ENCODE measurements around the gene LINGO1. TPM values are rescaled to one million over a fixed set of nuclear protein-coding genes. Genes with fewer than 3 reads are reported as not detected.

LINGO1 gene
- total and polyA plus RNA-seq, 2 of the 8 experiments (the other 6 are each of a cell fraction or from before 2014, with no cell fraction given): 57.1 to 114 TPM

DNA sequence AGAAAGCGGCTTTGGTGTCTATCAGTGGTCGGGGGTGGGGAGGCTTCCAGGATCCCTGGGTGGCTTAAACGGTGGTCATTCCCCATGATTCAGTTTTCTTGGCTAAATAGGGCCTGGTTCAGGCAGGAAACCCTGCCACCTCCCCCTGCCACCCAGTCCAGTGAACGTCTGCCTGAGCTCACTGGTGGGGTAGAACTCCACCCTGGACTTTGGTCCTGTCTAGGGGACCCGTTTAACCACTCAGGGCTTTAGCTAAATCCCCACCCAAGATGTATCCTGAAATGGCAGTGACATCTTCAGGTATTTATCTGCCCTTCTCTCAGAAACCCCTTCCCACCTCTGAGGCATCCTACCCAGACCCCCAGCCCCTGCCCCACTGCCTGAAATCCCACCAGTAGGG is 30.5 kb upstream of the LINGO1 start (continued):
- TF ChIP-seq, protein P1, sequence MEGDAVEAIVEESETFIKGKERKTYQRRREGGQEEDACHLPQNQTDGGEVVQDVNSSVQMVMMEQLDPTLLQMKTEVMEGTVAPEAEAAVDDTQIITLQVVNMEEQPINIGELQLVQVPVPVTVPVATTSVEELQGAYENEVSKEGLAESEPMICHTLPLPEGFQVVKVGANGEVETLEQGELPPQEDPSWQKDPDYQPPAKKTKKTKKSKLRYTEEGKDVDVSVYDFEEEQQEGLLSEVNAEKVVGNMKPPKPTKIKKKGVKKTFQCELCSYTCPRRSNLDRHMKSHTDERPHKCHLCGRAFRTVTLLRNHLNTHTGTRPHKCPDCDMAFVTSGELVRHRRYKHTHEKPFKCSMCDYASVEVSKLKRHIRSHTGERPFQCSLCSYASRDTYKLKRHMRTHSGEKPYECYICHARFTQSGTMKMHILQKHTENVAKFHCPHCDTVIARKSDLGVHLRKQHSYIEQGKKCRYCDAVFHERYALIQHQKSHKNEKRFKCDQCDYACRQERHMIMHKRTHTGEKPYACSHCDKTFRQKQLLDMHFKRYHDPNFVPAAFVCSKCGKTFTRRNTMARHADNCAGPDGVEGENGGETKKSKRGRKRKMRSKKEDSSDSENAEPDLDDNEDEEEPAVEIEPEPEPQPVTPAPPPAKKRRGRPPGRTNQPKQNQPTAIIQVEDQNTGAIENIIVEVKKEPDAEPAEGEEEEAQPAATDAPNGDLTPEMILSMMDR (IDR thresholded peaks at IDR 0.05; ENCODE audit: control extremely low read depth in 1 of 3, insufficient read depth in 1 of 3, low read depth in 1 of 3, low read length in 3 of 3): no peak

All from H1 (cell line).